K562 (cell line): ENCODE measurements around the gene VSIG4.

Experiments
- ARID4B ChIP-seq: sonication (generic); formaldehyde crosslinking; IDR thresholded peaks from 2 replicates; pipeline ENCODE4 v1.8.0; 2022; ENCODE audit warnings: mild to moderate bottlenecking, missing genetic modification reagents
- BHLHE40 ChIP-seq: IDR thresholded peaks from 2 replicates; pipeline ENCODE4 v1.6.1; 2011; ENCODE audit warnings: low read length, improper control_type of control experiment
- CTCF ChIP-seq, 3 experiments: IDR thresholded peaks in 2 of 3; conservative IDR thresholded peaks in 1 of 3; 2 replicates each; pipeline ENCODE4 v1.5.1; 2011 to 2012; ENCODE audit warnings: low read length in 3 of 3, mild to moderate bottlenecking in 3 of 3, control low read depth in 2 of 3, improper control_type of control experiment in 1 of 3, inconsistent platforms in 1 of 3, low read depth in 1 of 3, mixed read lengths in 1 of 3, moderate library complexity in 1 of 3; ENCODE audit not compliant: insufficient read depth in 2 of 3
- HCFC1 ChIP-seq: IDR thresholded peaks from 2 replicates; pipeline ENCODE4 v1.6.1; 2012; ENCODE audit warnings: low read depth, low read length, improper control_type of control experiment
- HNRNPUL1 ChIP-seq: fragments of 200-400 bp; formaldehyde crosslinking; IDR thresholded peaks from 2 replicates; pipeline ENCODE4 v1.6.1; 2017; ENCODE audit warnings: low read length
- MAX ChIP-seq: sonication (generic); formaldehyde crosslinking; IDR thresholded peaks from 2 replicates; pipeline ENCODE4 v1.9.0; 2022; ENCODE audit warnings: mild to moderate bottlenecking, missing genetic modification reagents
- POLR2A ChIP-seq: fragments of 450-650 bp; conservative IDR thresholded peaks from 2 replicates; pipeline ENCODE4 v1.6.1; 2016
- SETDB1 ChIP-seq: IDR thresholded peaks from one replicate; pipeline ENCODE4 v1.6.1; 2012; ENCODE audit warnings: low read length, control low read depth, inconsistent platforms
- SP1 ChIP-seq: sonication (generic); formaldehyde crosslinking; IDR thresholded peaks from 2 replicates; pipeline ENCODE4 v1.8.1; 2022; ENCODE audit warnings: mild to moderate bottlenecking, missing genetic modification reagents
- YY1 ChIP-seq, 3 experiments: IDR thresholded peaks; 2 replicates each; pipeline ENCODE4 v1.6.1; 2011; ENCODE audit warnings: low read length in 2 of 3, mild to moderate bottlenecking in 2 of 3, moderate library complexity in 2 of 3, borderline replicate concordance in 1 of 3, control low read depth in 1 of 3, low read depth in 1 of 3; ENCODE audit not compliant: insufficient read depth in 3 of 3, insufficient replicate concordance in 2 of 3, control insufficient read depth in 1 of 3, insufficient read length in 1 of 3; ENCODE audit errors: extremely low read depth in 1 of 3

GRCh38 chrX:65994519-65995506 lies 45.1 kb downstream of the VSIG4 start:
- TF ChIP-seq BHLHE40 = no peak
- no peak for TF ChIP-seq MAX (CRISPR knock-in tag)
- no peak for TF ChIP-seq ARID4B (CRISPR knock-in tag)
- no peak for TF ChIP-seq YY1 (IDR thresholded peaks at IDR 0.05; ENCODE audit: borderline replicate concordance in 1 of 3, control insufficient read depth in 1 of 3, extremely low read depth in 1 of 3, insufficient read depth in 3 of 3, insufficient read length in 1 of 3, insufficient replicate concordance in 2 of 3, low read depth in 1 of 3, low read length in 2 of 3)
- no peak for TF ChIP-seq HCFC1
- TF ChIP-seq POLR2A = no peak
- TF ChIP-seq CTCF (IDR thresholded peaks at IDR 0.05 in 2 of 3, conservative IDR thresholded peaks at IDR 0.05 in 1 of 3; ENCODE audit: insufficient read depth in 2 of 3, low read depth in 1 of 3, low read length in 3 of 3) = no peak
- TF ChIP-seq SETDB1 = no peak
- no peak for TF ChIP-seq HNRNPUL1
- TF ChIP-seq SP1 (CRISPR knock-in tag) = no peak
